ENCODE measurements around the gene TAGLN2.

- TF ChIP-seq GATA2 (IDR thresholded peaks at IDR 0.05; ENCODE audit: low read depth, low read length) (no peak), GATA3 (IDR thresholded peaks at IDR 0.05; ENCODE audit: low read depth, low read length) (no peak)
Observed at GRCh38 chr1:159965263-159965662, 40.0 kb upstream of the TAGLN2 start.

All from SH-SY5Y (cell line).